NK-92 treated with Interleukin-12 subunit alpha and Interleukin-12 subunit beta, amount 100 ng/mL, for 24 hours (cell line): ENCODE measurements around the gene IMPDH1.
"Not testable (repeated sequence)": the region's sequence is repeated elsewhere in the genome, so short reads cannot be mapped to it uniquely, and the experiment has no call there.

Experiments used
- DNase-seq: peaks from one replicate; lab custom pipeline; 2025; lab: John Stamatoyannopoulos, UW

Gene IMPDH1

GRCh38 chr7:128409596-128410450 lies at the start of gene IMPDH1:
Gene IMPDH1 (minus strand): TSS chr7:128409982. CDS start chr7:128409901, 81 bp downstream.
- DNase-seq: peak; percentile 59

GRCh38 chr7:128459394-128459878 lies 49.7 kb upstream of the IMPDH1 start:
- DNase-seq: no peak

GRCh38 chr7:128458956-128459355 lies 49.2 kb upstream of the IMPDH1 start:
- peak; percentile 41 for DNase-seq

- DNase-seq: not testable (repeated sequence)
Measured at GRCh38 chr7:128457385-128457784, 47.6 kb upstream of the IMPDH1 start.

GRCh38 chr7:128456255-128456725 lies 46.5 kb upstream of the IMPDH1 start:
- no peak for DNase-seq

- peak; percentile 95 for DNase-seq
Measured at GRCh38 chr7:128455543-128456254, 45.9 kb upstream of the IMPDH1 start, which contains the start of gene HILPDA. Gene HILPDA (plus strand): TSS chr7:128455878. CDS start chr7:128457269, 1,391 bp downstream.

- DNase-seq: no peak
Measured at GRCh38 chr7:128454808-128455542, 45.2 kb upstream of the IMPDH1 start.

GRCh38 chr7:128453836-128454804 lies 44.3 kb upstream of the IMPDH1 start:
- no peak for DNase-seq

GRCh38 chr7:128452552-128452951 lies 42.8 kb upstream of the IMPDH1 start:
- no peak for DNase-seq

GRCh38 chr7:128450913-128451312 lies 41.1 kb upstream of the IMPDH1 start:
- no peak for DNase-seq

GRCh38 chr7:128450409-128450808 lies 40.6 kb upstream of the IMPDH1 start:
- DNase-seq: no peak

- DNase-seq: no peak
Measured at GRCh38 chr7:128448751-128449302, 39.0 kb upstream of the IMPDH1 start.

GRCh38 chr7:128447941-128448564 lies 38.3 kb upstream of the IMPDH1 start:
- no peak for DNase-seq

GRCh38 chr7:128446306-128446705 lies 36.5 kb upstream of the IMPDH1 start:
- no peak for DNase-seq

GRCh38 chr7:128443831-128444600 lies 34.2 kb upstream of the IMPDH1 start:
- DNase-seq: peak; percentile 30

GRCh38 chr7:128442356-128442755 lies 32.6 kb upstream of the IMPDH1 start:
- no peak for DNase-seq

- DNase-seq: no peak
Measured at GRCh38 chr7:128437426-128438332, 27.9 kb upstream of the IMPDH1 start.

- DNase-seq: no peak
Measured at GRCh38 chr7:128435327-128435686, 25.5 kb upstream of the IMPDH1 start.
